ENCODE data around the gene SH2D3A.

DNA sequence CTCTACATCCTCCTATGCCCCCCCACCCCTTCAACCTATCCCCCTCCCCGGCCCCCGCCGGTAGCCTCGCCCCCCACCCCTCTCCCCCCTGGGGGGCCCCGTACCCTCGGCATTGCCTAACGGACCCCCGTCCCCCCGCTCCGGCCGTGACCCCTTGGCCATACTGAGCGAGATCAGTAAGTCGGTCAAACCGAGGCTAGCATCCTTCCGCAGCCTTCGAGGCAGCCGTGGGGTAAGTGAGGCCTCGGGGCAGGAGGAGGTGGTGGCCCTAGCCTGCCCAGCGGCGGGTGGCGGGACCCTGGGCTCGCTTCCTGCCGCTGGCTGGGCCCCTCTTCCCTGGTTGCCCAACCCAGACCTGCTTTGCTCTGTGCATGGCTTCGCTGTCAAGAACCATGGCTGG, 21.3 kb downstream of the SH2D3A start:
- TF ChIP-seq, protein P1, sequence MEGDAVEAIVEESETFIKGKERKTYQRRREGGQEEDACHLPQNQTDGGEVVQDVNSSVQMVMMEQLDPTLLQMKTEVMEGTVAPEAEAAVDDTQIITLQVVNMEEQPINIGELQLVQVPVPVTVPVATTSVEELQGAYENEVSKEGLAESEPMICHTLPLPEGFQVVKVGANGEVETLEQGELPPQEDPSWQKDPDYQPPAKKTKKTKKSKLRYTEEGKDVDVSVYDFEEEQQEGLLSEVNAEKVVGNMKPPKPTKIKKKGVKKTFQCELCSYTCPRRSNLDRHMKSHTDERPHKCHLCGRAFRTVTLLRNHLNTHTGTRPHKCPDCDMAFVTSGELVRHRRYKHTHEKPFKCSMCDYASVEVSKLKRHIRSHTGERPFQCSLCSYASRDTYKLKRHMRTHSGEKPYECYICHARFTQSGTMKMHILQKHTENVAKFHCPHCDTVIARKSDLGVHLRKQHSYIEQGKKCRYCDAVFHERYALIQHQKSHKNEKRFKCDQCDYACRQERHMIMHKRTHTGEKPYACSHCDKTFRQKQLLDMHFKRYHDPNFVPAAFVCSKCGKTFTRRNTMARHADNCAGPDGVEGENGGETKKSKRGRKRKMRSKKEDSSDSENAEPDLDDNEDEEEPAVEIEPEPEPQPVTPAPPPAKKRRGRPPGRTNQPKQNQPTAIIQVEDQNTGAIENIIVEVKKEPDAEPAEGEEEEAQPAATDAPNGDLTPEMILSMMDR (IDR thresholded peaks at IDR 0.05; ENCODE audit: extremely low read depth in 1 of 2, insufficient read depth in 1 of 2, low read depth in 1 of 2, low read length in 2 of 2) = no peak
- TF ChIP-seq EZH2 (IDR thresholded peaks at IDR 0.05; ENCODE audit: borderline replicate concordance, low read depth, low read length, severe bottlenecking) (no peak), POLR2AphosphoS5 (IDR thresholded peaks at IDR 0.05; ENCODE audit: insufficient read depth, low read depth, low read length) (no peak), POLR2A (IDR thresholded peaks at IDR 0.05; ENCODE audit: low read depth, low read length) (no peak), MYC (IDR thresholded peaks at IDR 0.05; ENCODE audit: low read depth, low read length) (no peak)
- TF ChIP-seq, protein P2, sequence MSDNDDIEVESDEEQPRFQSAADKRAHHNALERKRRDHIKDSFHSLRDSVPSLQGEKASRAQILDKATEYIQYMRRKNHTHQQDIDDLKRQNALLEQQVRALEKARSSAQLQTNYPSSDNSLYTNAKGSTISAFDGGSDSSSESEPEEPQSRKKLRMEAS (IDR thresholded peaks at IDR 0.05; ENCODE audit: insufficient read depth, insufficient read length) = no peak
